ENCODE measurements around the gene KRT80.

KRT80 gene

GRCh38 chr12:52210925-52211650, 19.3 kb upstream of the KRT80 start:
- no peak for DNase-seq (ENCODE audit: low read depth in 3 of 3)

GRCh38 chr12:52210186-52210924, 18.5 kb upstream of the KRT80 start:
- no peak for DNase-seq (ENCODE audit: low read depth in 3 of 3)

- no peak for DNase-seq (ENCODE audit: low read depth in 3 of 3)
These were observed 17.5 kb upstream of the KRT80 start for GRCh38 chr12:52209321-52209720.

- no peak for DNase-seq (ENCODE audit: low read depth in 3 of 3)
These were observed 16.8 kb upstream of the KRT80 start for GRCh38 chr12:52208424-52209165.

GRCh38 chr12:52207895-52208294, 16.1 kb upstream of the KRT80 start:
- no peak for DNase-seq (ENCODE audit: low read depth in 3 of 3)

GRCh38 chr12:52207106-52207505, 15.3 kb upstream of the KRT80 start:
- DNase-seq (ENCODE audit: low read depth in 3 of 3) = no peak

- no peak for DNase-seq (ENCODE audit: low read depth in 3 of 3)
These were observed 14.7 kb upstream of the KRT80 start for GRCh38 chr12:52206304-52207040.

GRCh38 chr12:52205612-52206303, 13.9 kb upstream of the KRT80 start:
- DNase-seq (ENCODE audit: low read depth in 3 of 3) = no peak

GRCh38 chr12:52204931-52205505, 13.2 kb upstream of the KRT80 start:
- DNase-seq (ENCODE audit: low read depth in 3 of 3) = no peak

- DNase-seq (ENCODE audit: low read depth in 3 of 3) = no peak
These were observed 12.5 kb upstream of the KRT80 start for GRCh38 chr12:52204095-52204930.

- DNase-seq (ENCODE audit: low read depth in 3 of 3) = no peak
These were observed 11.5 kb upstream of the KRT80 start for GRCh38 chr12:52203079-52203921.

- DNase-seq (ENCODE audit: low read depth in 3 of 3) = no peak
These were observed 10.7 kb upstream of the KRT80 start for GRCh38 chr12:52202361-52203078.

- DNase-seq (ENCODE audit: low read depth in 3 of 3) = no peak
These were observed 9.6 kb upstream of the KRT80 start for GRCh38 chr12:52201451-52201839.

GRCh38 chr12:52200781-52201450, 9.1 kb upstream of the KRT80 start:
- no peak for DNase-seq (ENCODE audit: low read depth in 3 of 3)

GRCh38 chr12:52200086-52200780, 8.4 kb upstream of the KRT80 start:
- DNase-seq (ENCODE audit: low read depth in 3 of 3) = no peak

GRCh38 chr12:52199294-52199919, 7.6 kb upstream of the KRT80 start:
- no peak for DNase-seq (ENCODE audit: low read depth in 3 of 3)

Data from stimulated activated CD4-positive, alpha-beta T cell treated with anti-CD3 and anti-CD28 coated beads, TNF-alpha, amount 100 ng/mL, for 24 hours (primary cell).